NCI-H2171 treated with DMSO at 0.1 percent for 48 hours (cell line): ENCODE results near the gene RPS6KA3.
A peak's percentile ranks its signal among the peaks of the same experiment; 100 is the strongest.
"Not testable (repeated sequence)": the region's sequence is repeated elsewhere in the genome, so short reads cannot be mapped to it uniquely, and the experiment has no call there.

Source experiments
- DNase-seq: peaks from one replicate; lab custom pipeline; 2025; lab: John Stamatoyannopoulos, UW

RPS6KA3 gene

DNA sequence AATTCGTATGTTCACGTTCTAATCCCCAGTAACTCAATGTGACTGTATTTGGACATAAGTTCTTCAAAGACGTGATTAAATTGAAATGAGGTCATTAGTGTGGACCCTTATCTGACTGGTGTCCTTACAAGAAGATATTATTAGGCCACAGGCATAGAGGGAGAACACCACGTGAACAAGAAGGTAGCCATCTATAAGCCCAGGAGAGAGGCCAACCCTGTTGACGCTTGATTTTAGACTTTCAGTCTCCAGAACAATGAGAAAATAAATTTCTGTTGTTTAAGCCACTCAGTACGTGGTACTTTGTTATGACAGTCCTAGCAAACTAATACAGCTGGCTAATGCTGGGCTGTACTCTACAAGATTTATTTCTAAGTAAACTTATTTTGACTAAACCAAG lies 123.6 kb downstream of the RPS6KA3 start:
- no peak for DNase-seq

DNA sequence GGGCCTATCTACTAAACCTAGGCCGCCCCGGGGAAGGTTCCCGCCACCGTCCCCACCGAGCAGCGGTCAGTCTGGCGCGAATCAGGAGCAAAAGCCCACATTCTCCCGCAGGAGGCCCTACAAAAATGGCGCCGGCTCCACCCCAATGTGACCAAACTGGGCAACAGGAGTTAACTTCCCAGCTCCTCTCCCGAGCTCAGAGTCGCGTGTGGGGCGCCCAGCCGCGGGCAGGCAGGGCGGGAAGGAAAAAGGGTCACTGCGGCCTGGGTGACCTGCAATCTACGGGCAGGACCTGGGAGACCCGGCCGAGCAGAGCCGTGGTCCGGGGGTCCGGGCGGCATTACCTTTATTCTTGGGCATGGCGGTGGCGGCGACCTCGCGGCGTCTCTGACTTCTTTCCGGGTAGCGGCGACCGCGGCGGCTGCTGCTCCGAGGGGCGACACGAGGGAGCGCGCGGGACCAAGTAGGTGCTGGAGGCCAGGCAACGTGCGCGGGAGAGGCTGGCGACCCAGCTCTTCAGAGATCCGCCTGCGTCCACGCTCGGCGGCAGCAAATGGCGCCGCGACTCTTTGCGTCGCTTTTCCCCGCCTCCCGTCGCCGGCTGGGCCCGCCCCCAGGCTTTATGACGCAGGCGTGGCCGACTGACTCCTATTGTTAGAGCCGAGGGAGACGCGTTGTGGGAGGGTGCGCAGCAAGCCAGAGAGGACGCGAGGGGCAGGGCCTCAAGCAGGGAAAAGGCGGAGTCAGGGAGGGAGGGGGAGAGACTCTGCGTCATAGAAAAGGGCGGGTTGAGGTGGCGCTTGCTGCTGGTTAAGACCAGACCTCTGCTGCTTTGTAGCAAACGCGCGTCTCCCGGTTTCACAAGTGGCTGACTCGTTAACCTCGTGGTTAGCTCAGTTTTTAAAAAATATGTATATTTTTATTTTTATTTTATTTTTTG lies 125.2 kb downstream of the RPS6KA3 start, which contains the start of gene EIF1AX:
Gene EIF1AX, minus strand, starts transcription at position 558 of the 940 bp plus-strand sequence. Its CDS starts 198 bp downstream, at position 360.
- peak; percentile 93 for DNase-seq

DNA sequence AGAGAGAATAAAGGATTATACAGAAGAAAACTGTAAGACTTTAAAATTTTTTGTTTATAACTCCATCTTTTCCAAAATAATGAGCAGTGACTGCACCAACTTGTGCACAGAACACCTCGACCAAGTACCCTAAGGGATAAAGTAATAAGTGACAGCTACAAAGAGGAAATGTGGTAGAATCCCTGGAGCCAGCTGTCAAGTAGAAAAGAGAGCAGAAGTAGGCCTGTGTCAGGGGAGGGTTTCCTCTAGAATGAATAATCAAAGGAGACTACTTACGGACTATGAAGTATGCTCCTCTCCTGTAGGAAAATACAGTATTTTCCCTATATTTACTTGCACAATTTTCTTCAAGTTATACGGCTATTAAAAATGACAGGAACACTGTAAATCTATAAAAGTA lies 126.3 kb downstream of the RPS6KA3 start:
- DNase-seq = no peak

DNA sequence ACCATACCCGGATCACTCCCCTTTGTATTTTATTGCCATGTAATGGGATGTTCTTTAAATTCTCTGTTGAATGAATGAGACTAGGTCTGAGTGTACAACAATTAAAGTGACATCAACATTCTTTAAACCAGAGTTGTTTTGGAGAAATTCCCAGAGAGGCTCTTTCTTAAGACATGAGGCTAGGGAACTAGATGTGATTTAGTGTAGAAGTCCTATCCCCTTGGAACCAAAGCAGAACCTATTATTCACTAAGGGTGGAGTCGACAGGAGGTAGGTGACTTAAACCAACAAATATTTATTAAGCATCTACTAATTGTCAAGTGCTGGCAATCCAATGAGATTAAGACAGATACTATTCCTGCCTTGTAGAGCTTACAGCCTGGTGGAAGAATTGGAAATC lies 126.7 kb downstream of the RPS6KA3 start:
- DNase-seq = no peak

DNA sequence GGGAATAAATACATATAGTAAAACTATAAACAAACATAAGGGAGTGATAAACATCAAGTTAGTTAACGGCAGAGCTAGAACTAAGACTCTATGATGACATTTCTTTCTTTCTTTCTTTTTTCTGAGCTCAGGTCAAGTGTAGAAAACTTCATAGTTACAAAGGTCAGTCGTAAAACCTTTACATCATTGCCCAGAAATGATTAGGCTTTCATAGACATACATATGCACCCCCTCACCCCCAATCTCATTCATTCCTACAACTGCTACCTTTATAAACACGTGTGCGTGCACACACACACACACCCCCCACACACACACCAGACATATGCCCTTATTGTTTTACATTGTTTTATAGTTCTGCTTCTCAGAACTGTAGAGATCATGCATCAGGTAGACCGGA lies 130.8 kb downstream of the RPS6KA3 start:
- DNase-seq = no peak

DNA sequence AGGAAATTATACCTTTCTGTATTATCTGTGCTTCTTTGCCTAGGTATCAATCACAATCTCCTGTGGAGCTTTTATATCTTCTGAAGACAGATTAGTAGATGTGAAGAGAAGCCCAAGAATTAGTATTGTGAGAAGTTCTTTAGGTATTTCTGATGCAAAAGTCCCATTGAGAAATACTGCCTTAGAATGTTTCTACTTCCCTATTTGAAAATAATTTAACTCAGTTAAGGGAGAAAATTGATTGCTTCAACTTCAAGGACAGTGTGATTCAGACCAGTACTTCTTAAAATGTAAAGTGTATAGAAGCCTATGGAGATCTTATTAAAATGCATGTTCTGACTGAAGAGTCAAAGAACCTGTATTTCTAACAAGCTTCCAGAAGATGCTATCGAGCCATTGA lies 134.0 kb downstream of the RPS6KA3 start:
- no peak for DNase-seq

DNA sequence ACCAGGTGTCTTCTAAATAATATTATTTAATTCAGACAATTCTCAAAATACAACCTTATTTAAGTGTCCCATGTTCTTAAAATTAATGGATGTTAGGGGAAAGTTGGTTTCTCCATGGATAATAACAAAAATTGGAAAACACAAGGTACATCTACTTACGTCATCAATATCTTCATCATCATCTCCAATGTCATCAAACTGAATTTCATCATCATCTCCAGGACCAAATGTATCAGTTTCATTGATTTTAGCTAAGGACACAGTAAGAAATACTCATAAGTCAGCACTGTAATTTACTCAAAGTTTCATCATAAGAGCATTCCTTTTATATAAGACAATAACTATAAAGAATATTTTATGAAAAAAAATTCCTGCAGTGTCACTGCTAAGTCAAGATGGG lies 136.4 kb downstream of the RPS6KA3 start:
- DNase-seq = no peak

DNA sequence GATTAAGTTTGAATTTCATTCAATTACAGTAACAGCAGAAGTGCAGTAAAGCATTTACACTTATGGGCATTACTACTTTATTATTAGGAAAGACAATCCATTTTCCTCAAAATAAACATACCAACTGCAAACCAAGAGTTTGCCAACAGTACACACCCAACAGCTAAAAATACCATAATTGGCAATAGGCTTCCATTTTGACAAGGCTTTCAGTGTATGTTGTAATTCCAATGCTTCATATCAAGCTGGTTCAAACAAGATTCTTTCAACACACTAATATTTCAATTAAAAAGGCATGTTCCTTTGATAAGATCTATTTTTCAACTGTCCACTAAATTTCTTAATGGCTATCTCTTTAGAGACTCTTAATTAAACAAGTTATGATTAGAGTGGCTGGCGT lies 137.2 kb downstream of the RPS6KA3 start:
- DNase-seq = no peak

DNA sequence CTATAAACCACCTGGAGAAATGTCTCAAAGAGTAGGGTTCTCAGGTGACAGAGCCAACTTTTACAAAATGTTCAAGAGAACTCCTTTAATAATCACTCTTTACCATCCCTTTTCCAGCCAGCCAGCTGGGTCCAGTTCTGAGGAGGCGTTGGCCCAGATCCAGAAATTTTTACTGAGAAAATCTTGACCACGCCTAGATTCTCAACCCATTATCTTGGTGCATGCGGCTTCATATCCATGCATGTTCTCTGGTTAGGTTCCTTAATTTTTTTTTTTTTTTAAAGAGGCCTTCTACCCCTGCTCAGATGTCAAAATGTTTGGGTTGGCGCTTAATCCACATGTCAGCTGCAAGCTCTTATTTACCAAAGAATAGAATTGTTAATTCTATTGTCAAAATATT lies 138.0 kb downstream of the RPS6KA3 start:
- no peak for DNase-seq

DNA sequence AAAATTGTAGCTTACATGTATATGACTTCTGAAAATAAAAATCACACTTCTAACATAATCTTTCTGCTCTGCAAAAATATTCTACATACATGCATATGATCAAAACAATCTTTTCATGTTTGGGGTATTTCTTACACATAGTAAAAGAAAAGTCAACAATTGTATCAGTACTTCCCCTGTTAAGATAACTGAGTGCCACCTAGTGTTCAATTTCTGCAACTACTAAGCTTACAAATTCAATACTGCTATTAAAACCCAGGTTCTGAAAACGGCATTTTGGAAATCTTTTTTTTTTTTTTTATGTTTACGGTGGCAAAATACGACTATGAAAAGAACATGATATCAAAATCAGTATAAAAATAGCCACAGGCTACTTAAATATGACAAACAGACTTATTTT lies 139.3 kb downstream of the RPS6KA3 start:
- not testable (repeated sequence) for DNase-seq

DNA sequence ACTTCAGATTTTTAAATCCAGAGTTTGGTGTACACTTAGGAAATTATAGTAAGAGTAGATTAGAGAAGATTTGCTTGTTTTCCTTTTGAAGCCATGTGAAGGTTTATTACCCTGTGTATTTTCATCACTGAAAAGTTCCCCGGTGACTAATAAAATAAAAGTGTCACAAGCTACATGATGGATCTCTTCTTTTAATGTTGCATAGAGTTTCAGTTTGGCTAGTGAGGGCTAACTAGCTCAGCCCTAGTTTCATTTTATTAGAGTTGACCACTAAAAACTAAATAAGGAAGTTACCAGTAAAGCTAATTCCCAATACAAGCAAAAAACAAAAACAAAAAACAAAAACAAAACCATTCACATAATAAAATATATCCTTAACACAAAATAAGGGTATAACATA lies 139.9 kb downstream of the RPS6KA3 start:
- not testable (repeated sequence) for DNase-seq

DNA sequence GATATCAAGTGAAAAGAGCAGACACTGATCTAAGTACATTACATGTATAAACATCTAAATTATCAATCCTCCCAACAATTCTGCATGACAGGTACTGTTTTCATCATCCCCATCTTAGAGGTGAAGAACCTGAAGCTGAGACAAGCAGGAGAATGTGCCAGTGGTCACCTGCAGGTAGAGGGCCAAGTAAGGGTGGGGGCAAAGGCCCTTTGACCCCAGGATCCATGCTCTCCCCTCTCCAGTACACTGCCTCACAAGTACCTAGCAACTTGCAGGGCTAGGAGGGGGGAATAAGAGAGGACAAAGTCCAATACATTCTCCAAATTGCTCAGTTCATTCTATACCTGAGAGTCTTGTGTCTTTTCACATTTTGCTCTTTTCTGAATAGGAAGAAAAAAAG lies 141.7 kb downstream of the RPS6KA3 start:
- DNase-seq = no peak

DNA sequence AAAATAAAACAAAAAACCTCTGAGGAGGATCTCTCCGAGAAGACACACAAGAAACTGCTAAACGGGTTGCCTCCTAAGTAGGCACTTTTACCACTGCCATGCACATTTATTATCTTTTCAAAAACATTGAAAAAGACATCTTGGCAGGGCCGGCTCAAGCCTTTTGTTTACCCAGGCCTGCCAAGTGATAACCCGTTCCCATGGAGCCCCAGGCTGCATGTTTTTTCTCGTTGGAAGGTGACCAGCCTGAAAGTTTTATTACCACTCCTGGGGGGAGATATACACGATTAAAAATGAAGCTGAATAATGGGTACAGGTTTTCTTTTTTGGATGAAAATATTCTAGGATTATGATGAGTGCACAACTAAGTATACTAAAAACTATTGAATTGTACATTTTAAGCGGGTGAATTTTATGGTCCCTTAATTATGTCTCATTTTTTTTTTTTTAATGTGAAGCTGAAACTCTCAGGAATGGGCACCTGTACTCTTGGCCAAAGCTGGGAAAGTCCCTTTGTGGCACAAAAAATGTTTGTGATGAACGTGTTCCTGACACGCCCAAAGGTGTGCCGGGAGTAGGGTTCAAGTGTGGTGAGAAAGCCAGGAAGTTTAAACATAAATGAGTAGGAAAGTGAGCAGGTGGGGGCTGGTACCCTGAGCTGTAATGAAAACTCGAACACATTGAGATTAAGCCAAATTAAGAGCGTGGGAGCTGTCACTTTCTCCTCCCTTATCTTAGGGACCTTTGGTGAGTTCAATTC lies 148.5 kb downstream of the RPS6KA3 start:
- no peak for DNase-seq

DNA sequence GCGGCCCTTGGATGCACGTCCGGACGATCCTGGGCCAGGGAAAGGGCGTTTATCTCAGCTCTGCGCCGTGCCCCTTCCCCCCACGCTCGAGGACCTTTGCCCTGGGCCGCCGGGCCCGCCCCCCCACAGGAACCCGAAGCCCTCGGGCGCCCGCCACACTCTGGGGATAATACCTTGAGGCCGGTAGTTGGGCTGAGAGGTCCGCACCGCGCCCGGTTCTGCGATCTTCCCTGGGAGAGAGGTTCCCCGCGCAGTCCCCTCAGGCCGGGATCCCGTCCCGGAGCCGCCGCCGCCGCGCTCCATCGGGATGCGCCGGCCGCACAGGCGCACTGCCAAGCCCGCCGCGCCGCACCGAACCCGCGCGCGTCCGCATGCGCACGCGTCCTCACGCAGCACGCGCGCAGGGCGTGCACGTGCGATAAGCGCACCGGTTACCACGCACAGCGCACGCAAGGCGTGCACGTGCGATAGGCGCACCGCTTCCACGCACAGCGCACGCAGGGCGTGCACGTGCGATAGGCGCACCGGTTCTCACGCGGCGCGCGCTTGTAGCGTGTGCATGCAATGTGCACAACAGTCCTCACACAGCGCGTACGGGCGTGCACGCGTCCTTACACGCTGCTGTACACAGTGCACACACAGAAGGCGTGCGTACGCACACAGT lies 150.0 kb downstream of the RPS6KA3 start, which contains the start of gene MAP7D2:
Gene MAP7D2, minus strand, starts transcription at position 331 of the 664 bp plus-strand sequence. Its CDS starts 28 bp downstream, at position 303.
- no peak for DNase-seq

DNA sequence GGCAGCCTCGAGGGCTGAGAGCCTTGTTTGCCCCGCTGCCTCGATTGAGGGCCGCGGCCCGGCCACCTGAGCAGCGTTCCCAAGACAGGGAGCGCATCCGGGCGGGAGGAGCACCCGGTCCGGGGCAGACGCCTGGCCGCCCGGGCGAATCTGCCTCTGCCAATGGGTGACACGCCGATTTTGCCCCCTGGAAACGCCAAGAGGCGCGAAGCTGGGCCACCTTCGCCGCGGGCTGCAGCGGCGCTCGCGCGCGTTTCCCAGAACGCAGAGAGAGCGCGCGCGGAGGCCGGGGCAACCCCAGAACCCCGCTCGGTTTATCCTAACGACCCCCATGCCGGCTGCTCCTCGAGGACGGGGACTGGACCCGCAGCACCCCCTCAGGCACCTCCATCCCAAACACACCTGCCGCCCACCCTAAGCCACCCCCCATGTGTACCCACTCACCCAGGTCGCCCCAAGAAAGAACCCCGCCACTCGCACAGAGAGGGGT lies 150.6 kb downstream of the RPS6KA3 start:
- no peak for DNase-seq

DNA sequence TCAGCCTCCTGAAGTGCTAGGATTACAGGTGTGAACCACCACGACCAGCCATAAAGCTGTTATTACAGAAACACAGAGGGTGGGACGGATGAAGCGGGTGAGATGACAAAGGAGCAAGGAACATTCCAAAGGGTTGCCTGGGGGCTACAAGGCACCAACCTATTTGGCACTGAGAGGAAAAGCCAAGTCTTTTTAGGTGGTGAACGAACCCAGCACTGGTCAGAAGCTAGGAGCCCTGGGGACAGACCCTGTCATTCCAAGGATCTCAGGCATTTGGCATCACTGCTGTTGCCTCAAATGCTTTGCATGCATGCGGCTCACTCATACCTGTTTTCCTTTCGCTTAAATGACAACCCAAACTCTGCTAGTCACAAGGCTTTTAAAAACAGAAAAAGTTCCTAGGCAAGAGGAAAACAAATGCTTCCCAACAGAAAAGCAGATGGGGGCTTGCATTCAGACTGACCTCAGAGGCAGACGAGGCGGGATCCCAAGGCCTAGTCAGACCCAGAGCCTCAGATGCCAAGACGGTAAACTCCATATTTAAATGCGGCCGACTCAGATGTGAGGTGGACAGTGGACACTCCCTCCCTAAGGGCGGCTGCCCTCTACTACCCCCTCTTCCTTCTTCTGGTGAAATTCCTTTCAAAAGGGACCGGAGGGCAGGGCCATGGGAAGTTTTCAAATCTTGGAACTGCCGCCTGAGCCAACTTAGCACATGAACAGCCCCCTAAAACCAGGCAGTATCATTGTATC lies 154.5 kb downstream of the RPS6KA3 start:
- DNase-seq = no peak

DNA sequence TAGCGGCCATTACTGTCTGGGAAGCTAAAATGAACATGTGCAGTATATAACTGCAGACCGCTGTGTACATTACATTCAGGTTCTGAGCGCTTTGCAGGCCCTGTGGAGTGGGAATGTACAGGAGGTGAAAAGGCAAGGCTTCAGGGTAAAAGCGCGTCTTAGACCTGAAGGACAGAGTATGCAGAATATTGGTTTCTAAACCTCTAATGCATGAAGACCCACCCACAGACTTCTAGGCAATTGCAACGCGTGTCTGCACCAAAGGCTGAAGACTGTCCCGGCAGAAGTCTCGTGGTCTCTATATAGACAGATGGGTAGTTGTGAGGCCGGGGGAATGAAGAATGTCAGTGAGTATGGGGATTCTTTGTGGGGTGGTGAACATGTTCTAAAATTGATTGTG lies 155.4 kb downstream of the RPS6KA3 start:
- no peak for DNase-seq

DNA sequence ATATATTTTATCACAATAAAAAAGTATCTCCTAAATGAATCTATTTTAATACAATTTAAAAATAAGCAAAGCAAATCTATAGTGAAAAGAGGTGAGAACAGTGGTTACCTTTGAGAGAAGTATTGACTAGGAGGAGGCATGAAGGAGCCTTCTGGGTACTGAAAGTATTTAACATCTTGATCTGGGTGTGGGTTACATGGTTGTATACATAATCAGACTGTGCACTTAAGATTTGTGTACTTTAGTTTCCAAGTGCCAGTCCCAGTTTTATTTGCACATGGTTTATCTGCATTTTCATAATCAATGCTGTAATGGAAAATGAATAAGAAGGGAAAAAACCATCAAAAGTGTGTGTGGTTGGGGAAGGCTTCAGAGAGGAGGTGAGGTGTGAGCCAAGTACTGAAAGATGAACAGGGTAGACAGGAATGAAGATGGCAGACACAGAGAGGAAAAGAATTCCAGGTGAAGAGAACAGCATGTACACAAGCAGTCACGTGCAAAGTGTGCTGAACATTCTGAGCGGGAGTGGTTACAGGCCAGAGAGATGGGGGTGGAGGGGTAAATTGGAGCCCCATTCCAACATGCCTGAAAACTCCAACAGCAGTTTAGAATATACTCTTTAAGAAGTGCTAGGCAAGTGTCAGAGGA lies 164.7 kb downstream of the RPS6KA3 start:
- DNase-seq = no peak
